Natural killer cell (primary cell): Measurements from ENCODE around the gene CD164L2. TPM values are rescaled to one million over a fixed set of nuclear protein-coding genes. Genes with fewer than 3 reads are reported as not detected.
"Not testable (repeated sequence)": the region's sequence is repeated elsewhere in the genome, so short reads cannot be mapped to it uniquely, and the experiment has no call there.

ENCODE experiments used
- ATAC-seq, 3 donors: fragments of 150-1000 bp in 2 of 3; fragments of 200-7000 bp in 1 of 3; cut with Tn5 transposase; 1 replicate in 1 of 3; 2 replicates in 2 of 3; pipeline ENCODE4 v1.10.0; 2021; ENCODE audit warnings: mild to moderate bottlenecking in 2 of 3, moderate library complexity in 2 of 3
- DNase-seq, 2 donors: peaks; one replicate each; pipeline versions ENCODE4 v3.0.0 to v3.0.0-alpha.2; 2013 to 2021; ENCODE audit warnings: mixed read lengths in 1 of 2
- H3K27ac ChIP-seq: one replicate; pipeline ENCODE4 v1.5.1; 2013; ENCODE audit warnings: mild to moderate bottlenecking, low read length
- H3K27me3 ChIP-seq: one replicate; pipeline ENCODE4 v1.6.1; 2013; ENCODE audit warnings: low read length; ENCODE audit not compliant: control insufficient read depth, insufficient read depth
- H3K36me3 ChIP-seq: one replicate; pipeline ENCODE4 v1.6.1; 2013; ENCODE audit warnings: low read length; ENCODE audit not compliant: control insufficient read depth, insufficient read depth
- H3K4me1 ChIP-seq: one replicate; pipeline ENCODE4 v1.6.1; 2013; ENCODE audit warnings: low read length; ENCODE audit not compliant: control insufficient read depth, insufficient read depth
- H3K4me3 ChIP-seq: one replicate; pipeline ENCODE4 v1.5.1; 2013; ENCODE audit warnings: low read length
- H3K9me3 ChIP-seq: one replicate; pipeline ENCODE4 v1.6.1; 2013; ENCODE audit warnings: low read length; ENCODE audit not compliant: control insufficient read depth, insufficient read depth
- H3K27ac Mint-ChIP-seq, 2 donors: one replicate each; pipeline ENCODE4 v1.8.0; 2022; ENCODE audit warnings: mild to moderate bottlenecking in 2 of 2, mixed read lengths in 2 of 2, moderate library complexity in 1 of 2
- H3K27me3 Mint-ChIP-seq, 2 donors: one replicate each; pipeline ENCODE4 v1.8.0; 2022; ENCODE audit warnings: low read depth in 2 of 2, mixed read lengths in 2 of 2
- H3K36me3 Mint-ChIP-seq: one replicate; pipeline ENCODE4 v1.8.0; 2022; ENCODE audit warnings: mixed read lengths
- H3K4me1 Mint-ChIP-seq, 2 donors: one replicate each; pipeline ENCODE4 v1.8.0; 2022; ENCODE audit warnings: mixed read lengths in 2 of 2
- H3K4me3 Mint-ChIP-seq: one replicate; pipeline ENCODE4 v1.8.0; 2022; ENCODE audit warnings: mild to moderate bottlenecking, moderate library complexity, mixed read lengths
- H3K9me3 Mint-ChIP-seq, 2 donors: one replicate each; pipeline ENCODE4 v1.8.0; 2022; ENCODE audit warnings: mixed read lengths in 2 of 2
- CTCF ChIP-seq: fragments of 200-600 bp; IDR thresholded peaks from one replicate; pipeline ENCODE4 v1.8.0; 2022; ENCODE audit warnings: antibody characterized with exemption
- WGBS: methylation state at CpG from one replicate; pipeline ENCODE4 v1.1.7; 2013; ENCODE audit warnings: missing lambda C conversion rate; ENCODE audit not compliant: insufficient coverage; 5-methylcytosine and 5-hydroxymethylcytosine counted together
- intact Hi-C: fragments of 100-400 bp; cut with micrococcal nuclease; formaldehyde crosslinking; loops from one replicate; pipeline ENCODE4 v1.14.2; 2022
- total RNA-seq, 4 donors: library from RNA; stranded (reverse); fragments of 120-200 nt in 1 of 4; gene quantifications; one replicate each; pipeline versions ENCODE4 v1.2.3 to v1.2.4, GENCODE V29; 2013 to 2022

The CD164L2 gene
- total RNA-seq, 3 donors from 2014 or later (not counting 1 experiment from before 2014, with no cell fraction given) = 0.40 TPM; not detected in 2

DNA sequence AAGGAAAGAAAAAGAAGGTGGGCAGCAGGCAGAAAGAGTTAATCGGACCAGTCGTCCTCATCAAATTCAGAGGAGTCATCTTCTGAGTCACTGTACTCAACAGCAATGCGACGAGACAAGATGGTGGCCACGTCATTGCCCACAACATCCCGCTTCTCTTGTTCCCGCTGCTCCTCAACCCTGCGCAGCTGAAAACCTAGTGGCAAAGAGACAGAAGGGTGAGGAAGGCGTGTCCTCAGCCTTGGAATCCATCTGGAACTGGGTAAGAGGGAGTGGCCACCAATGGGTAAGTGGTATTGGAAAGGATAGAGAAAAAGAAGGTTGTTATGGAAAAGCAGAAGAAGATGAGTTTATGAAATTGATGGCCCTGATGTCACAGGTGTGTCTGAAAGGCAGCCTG, 25.0 kb upstream of the CD164L2 start:
- H3K27ac Mint-ChIP-seq = no peak overlapping the region
- DNase-seq (no peak), ATAC-seq (no peak)
- Histone ChIP-seq H3K9me3 (no peaks in the 10 kb centered on the region), H3K36me3 (peaks cover 55% of the 10 kb centered on the region), H3K27ac (no peak overlapping the region), H3K27me3 (no peaks in the 10 kb centered on the region), H3K4me3 (no peak overlapping the region), H3K4me1 (peaks cover 20% of the 10 kb centered on the region)
- H3K4me1 Mint-ChIP-seq = peaks cover 15% of the 10 kb centered on the region in 2 donors
- no peaks in the 10 kb centered on the region for H3K27me3 Mint-ChIP-seq
- H3K4me3 Mint-ChIP-seq = no peak overlapping the region
- no peaks in the 10 kb centered on the region for H3K36me3 Mint-ChIP-seq
- intact Hi-C loops = no loop called here
- H3K9me3 Mint-ChIP-seq = no peaks in the 10 kb centered on the region
- no peak for TF ChIP-seq CTCF
- WGBS = 96% methylated on average over 9 of the region's 9 CpGs

GRCh38 chr1:27406791-27407190, 23.7 kb upstream of the CD164L2 start:
- H3K9me3 Mint-ChIP-seq, ATAC-seq, DNase-seq, H3K27me3 Mint-ChIP-seq, H3K9me3 ChIP-seq, H3K4me3 ChIP-seq, H3K27ac Mint-ChIP-seq, intact Hi-C loops, H3K27me3 ChIP-seq, H3K36me3 Mint-ChIP-seq, H3K4me3 Mint-ChIP-seq, H3K27ac ChIP-seq: not testable (repeated sequence)
- peaks cover 42% of the 10 kb centered on the region for H3K36me3 ChIP-seq
- H3K4me1 ChIP-seq = peaks cover 34% of the 10 kb centered on the region
- 84% methylated on average over 2 of the region's 2 CpGs for WGBS
- peaks cover 21 to 24% of the 10 kb centered on the region in 2 donors for H3K4me1 Mint-ChIP-seq

GRCh38 chr1:27406362-27406680, 23.2 kb upstream of the CD164L2 start:
- H3K27me3 ChIP-seq = no peaks in the 10 kb centered on the region
- WGBS = 94% methylated on average over 4 of the region's 4 CpGs
- Mint-ChIP-seq H3K27me3 (no peaks in the 10 kb centered on the region), H3K36me3 (no peaks in the 10 kb centered on the region), H3K9me3 (no peaks in the 10 kb centered on the region), H3K27ac (peak overlapping the region in 1 of 2 donors; percentile 63), H3K4me1 (peaks cover 25 to 28% of the 10 kb centered on the region in 2 donors), H3K4me3 (no peak overlapping the region)
- peaks cover 38% of the 10 kb centered on the region for H3K4me1 ChIP-seq
- no peak overlapping the region for H3K4me3 ChIP-seq
- H3K36me3 ChIP-seq = peaks cover 40% of the 10 kb centered on the region
- H3K9me3 ChIP-seq = no peaks in the 10 kb centered on the region
- ATAC-seq = no peak
- intact Hi-C loops = no loop called here
- H3K27ac ChIP-seq = no peak overlapping the region
- TF ChIP-seq CTCF = no peak
- DNase-seq = no peak

DNA sequence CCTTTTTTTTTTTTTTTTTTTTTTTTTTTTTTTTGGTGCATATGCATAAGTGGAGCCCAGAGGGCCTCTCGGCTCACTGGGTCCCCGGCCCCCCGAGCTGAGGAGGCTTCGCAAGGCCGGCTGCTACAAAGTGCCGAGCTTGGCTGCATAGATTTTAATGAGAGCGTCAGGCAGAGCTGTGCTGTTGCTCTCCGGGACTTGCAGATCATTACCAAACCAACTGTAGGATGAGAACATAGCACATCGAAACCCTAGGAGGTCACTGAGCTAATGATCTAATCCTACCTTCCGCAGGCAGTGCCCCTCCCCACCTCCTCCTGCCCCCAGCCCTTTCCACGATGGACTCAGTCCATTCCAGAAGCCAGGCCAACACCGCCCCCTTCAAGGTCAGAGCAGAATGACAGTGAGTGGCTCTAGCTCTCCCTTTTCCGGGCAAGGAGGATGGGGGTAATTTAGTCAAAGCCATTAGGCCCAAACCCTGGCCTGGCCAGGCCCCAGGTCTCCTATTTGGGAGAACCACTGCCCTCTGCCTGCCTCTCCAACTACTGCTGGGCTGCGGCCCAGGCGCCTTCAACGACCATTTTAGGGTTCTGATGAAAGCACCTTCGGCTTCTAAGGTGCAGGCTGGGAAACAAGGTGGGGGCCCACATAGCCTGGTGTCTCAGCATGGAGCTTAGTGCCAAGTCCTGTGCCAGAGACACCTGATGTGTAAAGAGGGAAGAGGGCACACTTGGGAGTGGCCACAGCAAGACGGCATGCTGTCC, 22.6 kb upstream of the CD164L2 start:
- DNase-seq, H3K4me3 ChIP-seq, H3K4me3 Mint-ChIP-seq, H3K27me3 ChIP-seq, H3K36me3 Mint-ChIP-seq, H3K9me3 Mint-ChIP-seq, intact Hi-C loops, ATAC-seq, H3K27ac ChIP-seq, H3K27me3 Mint-ChIP-seq, H3K9me3 ChIP-seq: not testable (repeated sequence)
- H3K27ac Mint-ChIP-seq = peak overlapping the region in 1 of 2 donors; percentile 86
- peaks cover 41% of the 10 kb centered on the region for H3K4me1 ChIP-seq
- 93% methylated on average over 15 of the region's 18 CpGs for WGBS
- H3K36me3 ChIP-seq = peaks cover 34% of the 10 kb centered on the region
- H3K4me1 Mint-ChIP-seq = peaks cover 30 to 34% of the 10 kb centered on the region in 2 donors
